NCI-H345 treated with DMSO at 0.1 percent for 48 hours (cell line): ENCODE measurements around the gene AHR.

ENCODE experiments used
- DNase-seq: peaks from one replicate; lab custom pipeline; 2025; ENCODE audit not compliant: unreplicated experiment; lab: John Stamatoyannopoulos, UW

AHR gene

GRCh38 chr7:17302575-17303142 lies 4.2 kb downstream of the AHR start:
- no peak for DNase-seq

- no peak for DNase-seq
These were observed 6.5 kb downstream of the AHR start for GRCh38 chr7:17304926-17305325.

GRCh38 chr7:17305387-17306171 lies 7.1 kb downstream of the AHR start:
- DNase-seq: no peak

- no peak for DNase-seq
These were observed 8.5 kb downstream of the AHR start for GRCh38 chr7:17307000-17307399.

- DNase-seq: no peak
These were observed 9.1 kb downstream of the AHR start for GRCh38 chr7:17307558-17307957.

GRCh38 chr7:17307969-17308648 lies 9.7 kb downstream of the AHR start:
- DNase-seq: no peak

- DNase-seq: no peak
These were observed 12.7 kb downstream of the AHR start for GRCh38 chr7:17311194-17311593.

GRCh38 chr7:17311952-17312351 lies 13.5 kb downstream of the AHR start:
- no peak for DNase-seq

GRCh38 chr7:17312641-17313040 lies 14.2 kb downstream of the AHR start:
- DNase-seq: no peak

GRCh38 chr7:17313194-17313593 lies 14.7 kb downstream of the AHR start:
- DNase-seq: no peak

- DNase-seq: no peak
These were observed 17.5 kb downstream of the AHR start for GRCh38 chr7:17315974-17316373.

GRCh38 chr7:17318146-17318545 lies 19.7 kb downstream of the AHR start:
- DNase-seq: no peak

GRCh38 chr7:17319164-17320101 lies 21.0 kb downstream of the AHR start:
- no peak for DNase-seq

- DNase-seq: no peak
These were observed 21.6 kb downstream of the AHR start for GRCh38 chr7:17320102-17320497.

- DNase-seq: no peak
These were observed 22.2 kb downstream of the AHR start for GRCh38 chr7:17320657-17321056.

GRCh38 chr7:17325364-17325763 lies 26.9 kb downstream of the AHR start:
- DNase-seq: no peak

GRCh38 chr7:17326378-17326777 lies 27.9 kb downstream of the AHR start:
- no peak for DNase-seq

GRCh38 chr7:17328641-17329040 lies 30.2 kb downstream of the AHR start:
- DNase-seq: no peak

- no peak for DNase-seq
These were observed 31.0 kb downstream of the AHR start for GRCh38 chr7:17329440-17329839.

- DNase-seq: no peak
These were observed 33.5 kb downstream of the AHR start for GRCh38 chr7:17331891-17332501.

- no peak for DNase-seq
These were observed 34.8 kb downstream of the AHR start for GRCh38 chr7:17333221-17333620.
